Osteoblast (primary cell): ENCODE data around the gene ZNF408. TPM values are rescaled to one million over a fixed set of nuclear protein-coding genes. Genes with fewer than 3 reads are reported as not detected.

ENCODE experiments used
- DNase-seq: peaks from one replicate; pipeline ENCODE4 v3.0.0; 2011; ENCODE audit warnings: low spot score, mixed read lengths; ENCODE audit not compliant: insufficient read length; ENCODE audit errors: missing footprints
- H2AFZ ChIP-seq: 2 replicates; pipeline ENCODE4 v1.6.0; 2011; ENCODE audit warnings: mild to moderate bottlenecking, low read length
- H3K27ac ChIP-seq: 2 replicates; pipeline ENCODE4 v1.5.1; 2011; ENCODE audit warnings: mild to moderate bottlenecking, low read depth, low read length, moderate library complexity
- H3K27me3 ChIP-seq: 2 replicates; pipeline ENCODE4 v1.6.0; 2012; ENCODE audit warnings: mild to moderate bottlenecking, control low read depth, inconsistent platforms, low read length, moderate library complexity; ENCODE audit not compliant: insufficient read depth
- H3K36me3 ChIP-seq: 2 replicates; pipeline ENCODE4 v1.5.1; 2011; ENCODE audit warnings: mild to moderate bottlenecking, low read length, control low read depth, moderate library complexity; ENCODE audit not compliant: insufficient read depth
- H3K4me1 ChIP-seq: 2 replicates; pipeline ENCODE4 v1.5.1; 2011; ENCODE audit warnings: mild to moderate bottlenecking, low read length, control low read depth, moderate library complexity; ENCODE audit not compliant: insufficient read depth
- H3K4me2 ChIP-seq: 2 replicates; pipeline ENCODE4 v1.6.0; 2011; ENCODE audit warnings: mild to moderate bottlenecking, low read length; ENCODE audit not compliant: insufficient read depth
- H3K4me3 ChIP-seq: fragments of 200-600 bp; sonication (generic); 3 replicates; pipeline ENCODE4 v1.5.1; 2012; ENCODE audit warnings: mild to moderate bottlenecking, low read length, inconsistent platforms; ENCODE audit not compliant: insufficient read depth
- H3K79me2 ChIP-seq: 2 replicates; pipeline ENCODE4 v1.6.0; 2012; ENCODE audit warnings: mild to moderate bottlenecking, low read length, control low read depth, inconsistent platforms; ENCODE audit not compliant: insufficient read depth
- H3K9me3 ChIP-seq: 2 replicates; pipeline ENCODE4 v1.5.1; 2011; ENCODE audit warnings: low read depth, low read length, control low read depth
- H4K20me1 ChIP-seq: 2 replicates; pipeline ENCODE4 v1.6.0; 2012; ENCODE audit warnings: mild to moderate bottlenecking, low read length, control low read depth; ENCODE audit not compliant: insufficient read depth
- total RNA-seq: library from RNA; depleted of rRNA; stranded (reverse); fragments of >200 nt; gene quantifications from 2 replicates; pipeline ENCODE4 v1.2.3, GENCODE V29; 2012
- TF ChIP-seq, protein P1 (sequence below): IDR thresholded peaks from 2 replicates; pipeline ENCODE4 v1.5.1; 2011; ENCODE audit warnings: mild to moderate bottlenecking, low read depth, low read length, moderate library complexity; ENCODE audit errors: extremely low read depth

ZNF408 gene
- total RNA-seq, 1 donor, result 16.3 TPM

DNA sequence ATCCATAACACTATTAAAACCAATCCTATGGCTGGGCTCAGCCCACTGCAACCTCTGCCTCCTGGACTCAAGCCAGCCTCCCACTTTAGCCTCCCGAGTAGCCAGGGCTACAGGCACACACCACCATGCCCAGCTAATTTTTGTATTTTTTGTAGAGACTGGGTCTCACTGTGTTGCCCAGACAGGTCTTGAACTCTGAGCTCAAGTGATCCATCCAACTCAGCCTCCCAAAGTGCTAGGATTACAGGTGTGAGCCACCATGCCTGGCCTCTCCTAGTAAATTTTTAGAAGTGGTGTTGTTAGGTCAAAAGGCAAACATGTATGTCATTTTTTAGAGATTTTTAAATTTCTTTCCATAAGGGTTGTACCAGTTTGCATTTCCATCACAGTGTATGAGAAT, 32.4 kb downstream of the ZNF408 start:
- H4K20me1 ChIP-seq, result no peaks in the 10 kb centered on the region
- no peak overlapping the region for H2AFZ ChIP-seq
- TF ChIP-seq, protein P1, sequence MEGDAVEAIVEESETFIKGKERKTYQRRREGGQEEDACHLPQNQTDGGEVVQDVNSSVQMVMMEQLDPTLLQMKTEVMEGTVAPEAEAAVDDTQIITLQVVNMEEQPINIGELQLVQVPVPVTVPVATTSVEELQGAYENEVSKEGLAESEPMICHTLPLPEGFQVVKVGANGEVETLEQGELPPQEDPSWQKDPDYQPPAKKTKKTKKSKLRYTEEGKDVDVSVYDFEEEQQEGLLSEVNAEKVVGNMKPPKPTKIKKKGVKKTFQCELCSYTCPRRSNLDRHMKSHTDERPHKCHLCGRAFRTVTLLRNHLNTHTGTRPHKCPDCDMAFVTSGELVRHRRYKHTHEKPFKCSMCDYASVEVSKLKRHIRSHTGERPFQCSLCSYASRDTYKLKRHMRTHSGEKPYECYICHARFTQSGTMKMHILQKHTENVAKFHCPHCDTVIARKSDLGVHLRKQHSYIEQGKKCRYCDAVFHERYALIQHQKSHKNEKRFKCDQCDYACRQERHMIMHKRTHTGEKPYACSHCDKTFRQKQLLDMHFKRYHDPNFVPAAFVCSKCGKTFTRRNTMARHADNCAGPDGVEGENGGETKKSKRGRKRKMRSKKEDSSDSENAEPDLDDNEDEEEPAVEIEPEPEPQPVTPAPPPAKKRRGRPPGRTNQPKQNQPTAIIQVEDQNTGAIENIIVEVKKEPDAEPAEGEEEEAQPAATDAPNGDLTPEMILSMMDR, result no peak
- no peaks in the 10 kb centered on the region for H3K79me2 ChIP-seq
- no peaks in the 10 kb centered on the region for H3K9me3 ChIP-seq
- H3K27me3 ChIP-seq, result no peaks in the 10 kb centered on the region
- no peaks in the 10 kb centered on the region for H3K36me3 ChIP-seq
- no peak overlapping the region for H3K4me2 ChIP-seq
- DNase-seq, result no peak
- H3K4me1 ChIP-seq, result peaks cover 4% of the 10 kb centered on the region
- no peak overlapping the region for H3K4me3 ChIP-seq
- no peak overlapping the region for H3K27ac ChIP-seq

DNA sequence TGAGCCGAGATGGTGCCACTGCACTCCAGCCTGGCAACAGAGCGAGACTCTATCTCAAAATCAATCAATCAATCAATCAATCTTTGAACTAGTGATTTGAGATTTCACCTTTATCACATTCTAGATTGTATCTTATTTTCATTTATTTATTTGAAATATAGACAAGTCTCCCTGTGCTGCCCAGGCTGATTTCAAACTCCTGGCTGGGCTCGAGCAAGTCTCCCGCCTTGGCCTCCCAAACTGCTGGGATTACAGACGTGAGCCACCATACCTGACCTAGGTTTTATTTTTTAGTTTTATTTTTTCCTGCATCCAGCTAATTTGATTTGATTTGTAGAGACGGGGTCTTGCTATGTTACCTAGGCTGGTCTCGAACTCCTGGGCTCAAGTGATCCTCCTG, 35.3 kb downstream of the ZNF408 start:
- H4K20me1 ChIP-seq, result no peaks in the 10 kb centered on the region
- H3K4me3 ChIP-seq, result no peak overlapping the region
- H3K79me2 ChIP-seq, result no peaks in the 10 kb centered on the region
- peaks cover 4% of the 10 kb centered on the region for H3K4me1 ChIP-seq
- H3K36me3 ChIP-seq, result peaks cover 3% of the 10 kb centered on the region
- TF ChIP-seq, protein P1, result no peak
- H3K9me3 ChIP-seq, result no peaks in the 10 kb centered on the region
- no peak for DNase-seq
- no peaks in the 10 kb centered on the region for H3K27me3 ChIP-seq
- no peak overlapping the region for H3K4me2 ChIP-seq
- no peak overlapping the region for H3K27ac ChIP-seq
- no peak overlapping the region for H2AFZ ChIP-seq

DNA sequence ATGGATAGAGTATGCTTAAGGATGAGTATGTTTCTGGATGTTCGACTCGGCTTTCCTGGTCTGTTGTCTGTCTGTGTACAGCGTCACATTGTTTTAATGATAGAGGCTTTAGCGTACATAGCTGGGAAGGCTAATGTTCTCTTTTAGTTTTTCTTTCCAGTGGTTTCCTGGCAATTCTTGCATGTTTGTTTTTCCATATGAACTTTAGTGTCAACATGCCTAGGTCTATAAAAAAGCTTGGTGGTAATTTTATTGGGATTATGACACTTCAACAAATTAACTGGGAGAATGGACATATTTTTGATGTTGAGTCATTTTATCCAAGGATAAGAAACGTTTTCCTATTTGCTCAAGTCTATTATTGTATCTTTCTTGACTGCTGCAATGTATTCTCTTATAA, 35.8 kb downstream of the ZNF408 start:
- H3K4me2 ChIP-seq, result peak overlapping the region; percentile 32
- H2AFZ ChIP-seq, result no peak overlapping the region
- H3K36me3 ChIP-seq, result peaks cover 8% of the 10 kb centered on the region
- no peak overlapping the region for H3K4me3 ChIP-seq
- H3K4me1 ChIP-seq, result peaks cover 4% of the 10 kb centered on the region
- peak; percentile 31 for DNase-seq
- no peaks in the 10 kb centered on the region for H3K27me3 ChIP-seq
- no peaks in the 10 kb centered on the region for H4K20me1 ChIP-seq
- no peak overlapping the region for H3K27ac ChIP-seq
- TF ChIP-seq, protein P1, result no peak
- no peaks in the 10 kb centered on the region for H3K9me3 ChIP-seq
- H3K79me2 ChIP-seq, result no peaks in the 10 kb centered on the region

DNA sequence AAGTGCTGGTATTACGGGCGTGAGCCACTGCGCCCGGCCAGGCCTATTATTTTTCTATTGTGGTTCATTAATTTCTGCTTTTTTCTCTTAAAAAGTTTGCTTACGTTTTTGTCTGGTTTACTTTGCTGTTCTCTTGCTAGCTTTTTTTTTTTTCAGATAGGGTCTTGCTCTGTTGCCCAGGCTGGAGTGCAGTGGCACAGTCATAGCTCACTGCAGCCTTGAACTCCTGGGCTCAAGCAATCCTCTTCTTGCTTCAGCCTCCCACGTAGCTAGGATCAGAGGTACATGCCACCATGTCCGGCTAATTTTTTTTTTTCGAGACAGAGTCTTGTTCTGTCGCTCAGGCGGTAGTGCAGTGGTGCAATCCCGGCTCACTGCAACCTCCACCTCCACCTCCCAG, 36.9 kb downstream of the ZNF408 start:
- no peaks in the 10 kb centered on the region for H3K79me2 ChIP-seq
- H3K4me1 ChIP-seq, result peaks cover 4% of the 10 kb centered on the region
- H3K27me3 ChIP-seq, result no peaks in the 10 kb centered on the region

More for the DNA sequence above, 36.9 kb downstream of the ZNF408 start:
- H4K20me1 ChIP-seq, result no peaks in the 10 kb centered on the region
- TF ChIP-seq, protein P1, result no peak
- H3K27ac ChIP-seq, result no peak overlapping the region
- H3K36me3 ChIP-seq, result peaks cover 19% of the 10 kb centered on the region
- no peaks in the 10 kb centered on the region for H3K9me3 ChIP-seq
- no peak for DNase-seq
- H3K4me2 ChIP-seq, result no peak overlapping the region
- no peak overlapping the region for H2AFZ ChIP-seq
- no peak overlapping the region for H3K4me3 ChIP-seq
